PC-9 (cell line): ENCODE results near the gene OOSP2. TPM values are rescaled to one million over a fixed set of nuclear protein-coding genes. Genes with fewer than 3 reads are reported as not detected.
"Not testable (repeated sequence)": the region's sequence is repeated elsewhere in the genome, so short reads cannot be mapped to it uniquely, and the experiment has no call there.

Experiments used
- BruUV-seq: library from RNA; stranded (reverse); fragments of 400-500 nt; replicated peaks from 2 replicates; lab custom pipeline; 2021; lab: Mats Ljungman, UMichigan
- CTCF ChIA-PET: fragments of 300-600 bp; sonication (Branson Sonifier 250); formaldehyde crosslinking; loops from one replicate; lab custom pipeline; 2022; ENCODE audit warnings: antibody characterized with exemption; lab: Charles Lee
- POLR2A ChIA-PET: fragments of 300-600 bp; sonication (Branson Sonifier 250); formaldehyde crosslinking; loops from one replicate; lab custom pipeline; 2022; ENCODE audit warnings: antibody characterized with exemption; ENCODE audit not compliant: unreplicated experiment; lab: Charles Lee
- DNase-seq, 2 experiments: peaks; one replicate each; pipeline versions ENCODE4 v3.0.0 to v3.0.0-alpha.2; 2015 to 2022; ENCODE audit warnings: mixed read lengths in 1 of 2
- H2AFZ ChIP-seq: fragments of 200-600 bp; sonication (generic); 2 replicates; pipeline ENCODE4 v1.8.1; 2017; ENCODE audit warnings: antibody characterized with exemption
- H3F3A ChIP-seq: fragments of 200-600 bp; sonication (generic); 2 replicates; pipeline ENCODE4 v1.8.1; 2017; ENCODE audit warnings: antibody characterized with exemption, mild to moderate bottlenecking, low read depth; ENCODE audit not compliant: insufficient read depth
- H3K27ac ChIP-seq: fragments of 200-600 bp; sonication (generic); 2 replicates; pipeline ENCODE4 v1.6.1; 2016; ENCODE audit warnings: mixed run types
- H3K27me3 ChIP-seq: fragments of 200-600 bp; sonication (generic); 2 replicates; pipeline ENCODE4 v1.6.1; 2016; ENCODE audit warnings: low read depth, mixed run types; ENCODE audit not compliant: insufficient read depth
- H3K36me3 ChIP-seq: fragments of 200-600 bp; sonication (generic); 2 replicates; pipeline ENCODE4 v1.6.1; 2016; ENCODE audit warnings: low read depth, mixed run types
- H3K4me1 ChIP-seq: fragments of 200-600 bp; sonication (generic); replicated peaks from 2 replicates; pipeline ENCODE4 v1.6.1; 2016; ENCODE audit warnings: mixed run types; ENCODE audit not compliant: insufficient read depth
- H3K4me2 ChIP-seq: fragments of 200-600 bp; sonication (generic); 2 replicates; pipeline ENCODE4 v1.6.1; 2017; ENCODE audit warnings: mixed run types
- H3K4me3 ChIP-seq: fragments of 200-600 bp; sonication (generic); 2 replicates; pipeline ENCODE4 v1.6.1; 2016; ENCODE audit warnings: mixed run types
- H3K79me2 ChIP-seq: fragments of 200-600 bp; sonication (generic); 2 replicates; pipeline ENCODE4 v1.6.1; 2017; ENCODE audit warnings: low read depth, mixed run types
- H3K9me2 ChIP-seq: fragments of 200-600 bp; sonication (generic); 2 replicates; pipeline ENCODE4 v1.8.1; 2017; ENCODE audit warnings: mild to moderate bottlenecking; ENCODE audit not compliant: insufficient read depth
- H3K9me3 ChIP-seq: fragments of 200-600 bp; sonication (generic); 2 replicates; pipeline ENCODE4 v1.8.1; 2016; ENCODE audit warnings: low read depth; ENCODE audit not compliant: insufficient read depth
- H4K20me1 ChIP-seq: fragments of 200-600 bp; sonication (generic); 2 replicates; pipeline ENCODE4 v1.8.1; 2017; ENCODE audit not compliant: insufficient read depth
- CTCF ChIP-seq: fragments of 200-600 bp; sonication (generic); conservative IDR thresholded peaks from 2 replicates; pipeline ENCODE4 v1.6.1; 2017; ENCODE audit warnings: mixed run types, antibody characterized with exemption, mild to moderate bottlenecking, moderate library complexity
- EZH2 ChIP-seq: fragments of 200-600 bp; sonication (generic); IDR thresholded peaks from 2 replicates; pipeline ENCODE4 v1.8.0; 2017; ENCODE audit warnings: antibody characterized with exemption, low read depth
- intact Hi-C: fragments of 100-400 bp; cut with micrococcal nuclease; formaldehyde crosslinking; loops from one replicate; pipeline ENCODE4 v1.10.0; 2022; ENCODE audit not compliant: unreplicated experiment
- total RNA-seq: library from RNA; stranded (reverse); gene quantifications from 2 replicates; pipeline ENCODE4 v1.2.3, GENCODE V29; 2021

The OOSP2 gene
- total RNA-seq, 1 experiment from 2014 or later, result not detected

- H2AFZ ChIP-seq, result no peak overlapping the region
- H3K4me2 ChIP-seq, result no peak overlapping the region
- no peak overlapping the region for H3K27ac ChIP-seq
- no peaks in the 10 kb centered on the region for H3K4me1 ChIP-seq
- POLR2A ChIA-PET, result no interaction called here
- TF ChIP-seq CTCF (no peak), EZH2 (no peak)
- H3K79me2 ChIP-seq, result no peaks in the 10 kb centered on the region
- no peaks in the 10 kb centered on the region for H3K9me3 ChIP-seq
- H3K36me3 ChIP-seq, result no peaks in the 10 kb centered on the region
- H4K20me1 ChIP-seq, result no peaks in the 10 kb centered on the region
- H3K9me2 ChIP-seq, result no peaks in the 10 kb centered on the region
- CTCF ChIA-PET, result interaction anchor here (0.6 kb wide), 1 partner anchor 730 kb away, joined by 3 read pairs; no protein-coding TSS in a partner anchor
- BruUV-seq, result no TSS peak
- H3K27me3 ChIP-seq, result peaks cover under 1% of the 10 kb centered on the region; the same call in 1 of the 2 replicates
- intact Hi-C loops, result loop anchor here (10.0 kb wide), 1 partner anchor 204 kb away; no protein-coding TSS in a partner anchor
- H3K4me3 ChIP-seq, result no peak overlapping the region
- no peaks in the 10 kb centered on the region for H3F3A ChIP-seq
- no peak for DNase-seq
Measured at GRCh38 chr11:60029015-60029632, 11.1 kb upstream of the OOSP2 start.

DNA sequence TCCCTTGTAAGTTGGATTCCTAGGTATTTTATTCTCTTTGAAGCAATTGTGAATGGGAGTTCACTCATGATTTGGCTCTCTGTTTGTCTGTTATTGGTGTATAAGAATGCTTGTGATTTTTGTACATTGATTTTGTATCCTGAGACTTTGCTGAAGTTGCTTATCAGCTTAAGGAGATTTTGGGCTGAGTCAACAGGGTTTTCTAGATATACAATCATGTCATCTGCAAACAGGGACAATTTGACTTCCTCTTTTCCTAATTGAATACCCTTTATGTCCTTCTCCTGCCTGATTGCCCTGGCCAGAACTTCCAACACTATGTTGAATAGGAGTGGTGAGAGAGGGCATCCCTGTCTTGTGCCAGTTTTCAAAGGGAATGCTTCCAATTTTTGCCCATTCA is 10.2 kb downstream of the OOSP2 start:
- intact Hi-C loops, H3F3A ChIP-seq, BruUV-seq: not testable (repeated sequence)

DNA sequence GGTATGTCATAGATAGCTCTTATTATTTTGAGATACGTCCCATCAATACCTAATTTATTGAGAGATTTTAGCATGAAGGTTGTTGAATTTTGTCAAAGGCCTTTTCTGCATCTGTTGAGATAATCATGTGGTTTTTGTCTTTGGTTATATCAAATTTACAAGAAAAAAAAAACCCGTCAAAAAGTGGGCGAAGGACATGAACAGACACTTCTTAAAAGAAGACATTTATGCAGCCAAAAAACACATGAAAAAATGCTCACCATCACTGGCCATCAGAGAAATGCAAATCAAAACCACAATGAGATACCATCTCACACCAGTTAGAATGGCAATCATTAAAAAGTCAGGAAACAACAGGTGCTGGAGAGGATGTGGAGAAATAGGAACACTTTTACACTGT is 10.6 kb downstream of the OOSP2 start:
- H4K20me1 ChIP-seq, DNase-seq, H3K4me2 ChIP-seq, H3F3A ChIP-seq, H3K79me2 ChIP-seq, H3K27ac ChIP-seq, POLR2A ChIA-PET, H3K36me3 ChIP-seq, intact Hi-C loops, H2AFZ ChIP-seq, H3K4me3 ChIP-seq, H3K9me3 ChIP-seq, H3K9me2 ChIP-seq, BruUV-seq, CTCF ChIA-PET, H3K4me1 ChIP-seq: not testable (repeated sequence)
- peaks cover 16% of the 10 kb centered on the region for H3K27me3 ChIP-seq

More for the DNA sequence above, 10.2 kb downstream of the OOSP2 start:
- H3K27ac ChIP-seq, H3K9me3 ChIP-seq, CTCF ChIA-PET, H4K20me1 ChIP-seq, H3K9me2 ChIP-seq, DNase-seq, H3K36me3 ChIP-seq, H3K4me1 ChIP-seq, H3K79me2 ChIP-seq, H2AFZ ChIP-seq, H3K4me2 ChIP-seq, POLR2A ChIA-PET, H3K4me3 ChIP-seq: not testable (repeated sequence)
- H3K27me3 ChIP-seq, result peaks cover 12% of the 10 kb centered on the region

DNA sequence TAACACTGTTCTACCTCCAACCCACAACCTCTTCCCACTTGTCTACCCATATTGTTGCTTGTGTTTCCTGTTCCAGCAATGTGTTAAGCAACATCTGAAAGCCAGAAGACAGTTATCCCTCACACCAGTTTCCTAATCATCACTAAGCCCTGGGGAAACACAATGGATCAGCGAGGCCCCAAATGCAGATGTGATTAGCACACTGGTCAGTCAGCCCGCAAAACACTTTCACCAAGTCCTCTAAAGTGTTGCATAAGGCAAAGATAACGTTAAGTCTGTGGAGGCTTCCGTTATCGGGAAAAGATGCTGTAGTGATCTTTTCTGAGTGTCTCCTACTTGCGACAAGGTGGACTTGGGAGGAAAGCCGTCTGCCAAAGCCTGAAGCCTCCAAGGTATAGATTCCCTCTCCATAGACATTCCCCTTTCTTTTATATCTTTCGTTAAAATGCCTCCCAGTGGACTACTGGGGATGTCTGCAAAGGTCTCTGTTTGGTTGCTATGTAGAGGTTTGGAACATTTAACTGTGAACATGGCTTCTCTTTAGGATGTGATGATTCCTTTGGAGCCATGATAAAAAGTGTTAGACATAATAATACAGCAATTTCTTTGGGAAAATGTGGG is 16.2 kb downstream of the OOSP2 start, which contains the start of gene MS4A3:
TSS of gene MS4A3 (plus strand) at position 317 of the 621 bp plus-strand sequence. CDS start 4,496 bp downstream, outside the sequence.
- no peak for DNase-seq
- Histone ChIP-seq H2AFZ (no peak within 1 kb of the TSS), H3K79me2 (no peaks in the 10 kb centered on the region), H3K36me3 (no peaks in the 10 kb centered on the region), H3K4me1 (no peaks in the 10 kb centered on the region), H3K4me2 (no peak within 1 kb of the TSS), H3K27me3 (peaks cover 37% of the 10 kb centered on the region), H3K27ac (no peak within 1 kb of the TSS), H3K9me2 (no peaks in the 10 kb centered on the region), H4K20me1 (no peaks in the 10 kb centered on the region), H3F3A (no peaks in the 10 kb centered on the region), H3K9me3 (no peaks in the 10 kb centered on the region), H3K4me3 (no peak within 1 kb of the TSS)
- no TSS peak for BruUV-seq
- intact Hi-C loops, result no loop called here
- ChIA-PET POLR2A (no interaction called here), CTCF (no interaction called here)
- TF ChIP-seq CTCF (no peak), EZH2 (no peak)
